HL-60 (cell line): ENCODE measurements around the gene SNX8.

Experiments
- CTCF ChIP-seq: IDR thresholded peaks from one replicate; pipeline ENCODE4 v1.5.1; 2011; ENCODE audit warnings: low read length, control low read depth, inconsistent platforms; ENCODE audit not compliant: insufficient read depth
- REST ChIP-seq: IDR thresholded peaks from 2 replicates; pipeline ENCODE4 v1.6.1; 2012; ENCODE audit warnings: low read depth; ENCODE audit not compliant: insufficient replicate concordance

- TF ChIP-seq CTCF: no peak
- no peak for TF ChIP-seq REST
Observed at GRCh38 chr7:2239242-2239641, 75.0 kb downstream of the SNX8 start.
